HG02571 (cell line): ENCODE data around the gene ZBTB2.
"Not testable (repeated sequence)": the region's sequence is repeated elsewhere in the genome, so short reads cannot be mapped to it uniquely, and the experiment has no call there.

Experiments used
- ATAC-seq: cut with Tn5 transposase; IDR thresholded peaks from one replicate; pipeline ENCODE4 v1.9.1; 2021; ENCODE audit warnings: mild to moderate bottlenecking, moderate library complexity; ENCODE audit not compliant: unreplicated experiment

The ZBTB2 gene

DNA sequence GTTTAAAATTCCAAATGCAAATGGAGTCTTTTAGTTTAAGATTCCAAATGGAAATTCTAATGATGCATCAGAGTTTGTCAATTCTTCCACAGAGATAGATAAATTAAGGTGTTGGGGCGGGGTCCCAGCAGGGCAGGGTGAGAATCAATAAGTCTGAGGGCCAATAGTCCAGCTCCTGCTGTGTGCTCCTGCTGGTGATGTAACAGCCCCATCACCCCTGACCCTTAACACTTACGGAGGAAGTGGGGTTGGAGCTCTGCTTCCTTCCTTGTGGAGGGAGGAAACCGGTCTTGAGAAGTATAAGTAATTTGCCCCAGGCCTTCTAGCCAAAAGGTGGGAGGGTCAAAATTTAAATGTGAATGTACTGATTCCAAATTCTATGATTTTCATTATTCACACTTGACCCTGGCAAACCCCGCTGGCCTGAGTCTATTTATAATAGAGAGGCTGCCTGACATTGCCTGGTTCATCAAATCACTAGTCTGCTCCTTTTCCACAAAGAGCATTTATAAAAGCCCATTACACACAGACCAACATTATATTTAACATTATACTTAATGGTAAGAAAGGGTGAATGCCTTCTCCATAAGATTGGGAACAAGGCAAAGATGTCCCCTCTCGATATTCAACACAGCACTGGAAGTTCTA lies 17.2 kb downstream of the ZBTB2 start:
- ATAC-seq: no peak

DNA sequence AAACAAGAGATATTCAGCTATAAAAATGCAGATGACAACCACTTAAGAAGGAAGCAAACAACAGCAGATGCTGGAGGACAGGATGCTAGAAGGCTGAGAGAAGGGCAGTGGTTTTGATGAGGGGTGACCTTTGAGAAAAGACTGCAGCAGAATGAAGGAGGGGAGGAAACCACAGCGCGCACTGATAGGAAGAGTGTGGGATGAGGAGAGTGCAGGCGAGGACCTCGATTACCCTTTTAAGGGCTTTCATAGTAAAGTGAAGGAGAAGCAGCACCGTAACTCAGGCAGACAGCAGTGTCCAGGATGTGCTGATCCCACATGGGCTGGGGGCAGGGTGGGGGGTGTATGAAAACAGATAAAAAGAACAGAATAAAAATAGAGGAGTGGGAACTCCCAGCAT lies 19.2 kb downstream of the ZBTB2 start:
- ATAC-seq: no peak

DNA sequence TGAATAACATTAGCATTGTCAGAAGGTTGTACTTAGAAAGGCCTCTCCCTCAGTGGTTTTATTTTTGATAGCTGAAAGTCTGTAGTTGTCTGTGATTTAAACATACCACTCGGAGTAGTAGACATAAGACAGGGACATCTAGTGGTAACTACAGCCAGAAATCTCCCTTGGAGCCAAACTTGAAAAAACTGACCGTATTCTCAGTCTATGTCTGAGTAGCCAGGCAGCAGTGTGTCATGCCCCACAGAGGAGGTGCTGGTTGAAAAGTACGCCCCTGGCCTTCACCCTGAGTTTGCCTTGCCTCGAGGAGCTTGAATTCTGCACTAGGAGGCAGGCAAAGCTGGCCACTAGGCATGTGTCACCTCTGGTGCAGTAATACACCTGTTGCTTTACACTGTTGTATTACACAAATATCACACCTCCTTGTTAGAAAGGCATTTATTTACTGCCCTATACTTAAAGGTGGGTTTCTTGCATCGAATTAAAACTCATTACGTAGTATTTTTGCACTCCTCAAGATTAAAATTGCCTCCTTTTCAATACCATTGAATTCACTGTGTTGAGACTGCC lies 20.8 kb downstream of the ZBTB2 start:
- ATAC-seq: no peak

DNA sequence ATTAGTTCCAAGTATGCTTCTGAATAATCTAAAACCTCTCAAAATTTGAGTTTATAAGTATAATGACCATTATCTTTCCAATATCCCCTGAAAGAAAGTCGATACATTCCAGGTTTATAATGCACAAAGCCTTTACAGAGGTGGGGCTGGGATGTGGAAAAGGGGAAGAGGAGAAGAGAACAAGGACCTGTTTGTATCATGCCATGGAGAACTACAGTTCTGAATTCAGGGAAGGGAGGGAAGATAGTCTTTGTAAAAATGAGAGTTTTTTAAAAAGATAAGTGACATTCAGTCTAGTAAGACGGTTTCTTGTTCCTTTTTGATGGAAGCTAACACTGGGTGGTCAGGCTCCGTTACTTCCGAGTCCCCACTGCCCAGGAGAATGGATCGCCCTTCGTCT lies 26.1 kb downstream of the ZBTB2 start:
- ATAC-seq: no peak

DNA sequence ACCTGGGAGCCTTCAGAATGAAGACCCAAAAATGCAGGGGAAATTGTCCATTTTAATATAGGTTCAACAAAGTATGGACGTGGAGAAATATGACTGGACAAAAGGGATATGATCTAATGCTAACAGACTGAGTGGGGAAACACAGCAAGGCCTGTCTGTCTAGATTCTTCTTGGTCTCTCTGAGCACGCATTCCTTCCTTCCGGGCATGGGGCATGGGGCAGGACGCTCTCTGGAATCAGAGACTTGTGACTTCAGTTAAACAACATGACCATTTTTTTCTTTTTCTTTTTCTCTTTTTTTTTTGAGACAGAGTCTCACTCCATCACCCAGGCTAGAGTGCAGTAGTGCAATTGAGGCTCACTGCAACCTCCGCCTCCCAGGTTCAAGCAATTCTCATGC lies 31.9 kb downstream of the ZBTB2 start:
- ATAC-seq: no peak

DNA sequence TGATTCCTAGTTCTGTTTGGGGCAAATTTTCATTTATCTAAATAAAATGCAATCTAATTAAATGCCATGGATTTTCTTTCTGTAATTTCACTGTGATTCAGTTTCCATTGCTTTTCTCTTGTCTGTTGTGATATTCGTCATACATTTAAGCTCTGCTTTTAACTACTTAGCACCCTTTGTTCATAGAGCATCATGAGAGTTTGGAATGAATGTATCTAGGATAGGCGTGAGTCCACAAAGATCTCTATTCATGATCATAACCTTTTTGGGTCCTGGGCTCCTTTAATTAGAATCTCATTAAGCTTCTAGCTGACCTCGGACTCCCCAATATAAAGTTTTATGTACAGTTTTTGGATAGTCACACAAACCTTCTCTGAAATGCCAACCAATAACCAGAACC lies 32.9 kb downstream of the ZBTB2 start:
- no peak for ATAC-seq

DNA sequence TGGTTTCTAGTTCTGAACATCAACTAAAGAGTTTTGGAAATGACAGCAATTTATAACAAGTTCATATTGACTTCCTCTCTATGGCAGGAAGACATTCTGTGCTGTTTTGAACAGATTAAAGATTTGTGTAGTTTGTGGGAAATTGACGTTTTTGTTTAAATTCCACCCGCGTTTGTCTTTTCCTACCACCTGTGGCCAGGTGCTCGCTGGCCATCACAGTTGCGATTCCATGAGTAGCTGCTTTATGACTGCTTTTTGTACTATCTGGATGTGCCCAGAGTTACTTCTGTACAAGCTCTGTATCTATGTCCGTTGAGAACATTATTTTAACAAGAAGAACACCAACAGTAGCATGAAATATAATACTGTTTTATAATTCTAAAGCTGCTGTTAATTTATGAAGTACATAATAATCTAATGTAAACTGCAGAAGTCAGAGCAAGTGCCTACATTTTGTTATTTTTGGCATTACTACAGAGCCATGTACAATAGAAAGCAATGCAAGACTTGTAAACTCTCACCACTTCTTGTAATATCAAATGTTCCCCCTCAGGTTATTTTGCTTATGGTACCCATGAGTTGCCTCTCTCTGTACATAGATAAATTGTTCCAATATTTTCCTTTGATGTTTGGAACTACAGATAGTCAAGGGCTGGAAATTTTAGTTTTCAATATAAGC lies 33.5 kb downstream of the ZBTB2 start:
- no peak for ATAC-seq

DNA sequence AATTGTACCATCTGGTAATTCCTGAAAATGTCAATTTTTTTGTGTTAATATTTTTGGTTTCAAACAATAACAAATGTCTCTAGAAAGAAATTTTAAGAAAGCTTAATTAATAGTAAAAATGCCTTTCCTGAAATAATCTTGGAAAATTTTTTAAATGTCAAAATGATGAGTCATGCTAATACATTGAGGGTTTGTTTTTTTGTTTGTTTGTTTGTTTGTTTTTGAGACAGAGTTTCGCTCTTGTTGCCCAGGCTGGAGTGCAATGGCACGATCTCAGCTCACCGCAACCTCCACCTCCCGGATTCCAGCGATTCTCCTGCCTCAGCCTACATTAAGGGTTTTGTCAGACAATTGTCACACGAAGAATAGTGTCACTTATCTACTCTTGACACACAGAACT lies 34.4 kb downstream of the ZBTB2 start:
- ATAC-seq: not testable (repeated sequence)

DNA sequence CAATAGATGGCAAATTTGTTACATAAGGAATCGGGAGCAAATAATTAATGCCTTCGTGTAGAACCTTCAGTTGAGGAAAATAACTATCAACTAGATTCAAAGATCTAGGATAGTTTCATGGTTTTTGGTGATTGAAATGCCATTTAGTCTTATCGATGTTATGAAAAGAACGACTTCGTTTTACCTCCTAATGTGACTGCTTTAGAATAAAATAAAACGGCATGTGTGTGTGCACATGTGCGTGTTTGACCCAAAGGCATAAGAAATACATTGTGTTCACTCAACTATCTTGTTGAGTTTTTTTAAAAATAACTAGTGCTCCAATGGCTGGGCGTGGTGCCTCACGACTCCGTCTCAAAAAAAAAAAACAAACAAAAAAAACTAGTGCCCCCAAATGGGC lies 37.6 kb downstream of the ZBTB2 start:
- ATAC-seq: no peak

DNA sequence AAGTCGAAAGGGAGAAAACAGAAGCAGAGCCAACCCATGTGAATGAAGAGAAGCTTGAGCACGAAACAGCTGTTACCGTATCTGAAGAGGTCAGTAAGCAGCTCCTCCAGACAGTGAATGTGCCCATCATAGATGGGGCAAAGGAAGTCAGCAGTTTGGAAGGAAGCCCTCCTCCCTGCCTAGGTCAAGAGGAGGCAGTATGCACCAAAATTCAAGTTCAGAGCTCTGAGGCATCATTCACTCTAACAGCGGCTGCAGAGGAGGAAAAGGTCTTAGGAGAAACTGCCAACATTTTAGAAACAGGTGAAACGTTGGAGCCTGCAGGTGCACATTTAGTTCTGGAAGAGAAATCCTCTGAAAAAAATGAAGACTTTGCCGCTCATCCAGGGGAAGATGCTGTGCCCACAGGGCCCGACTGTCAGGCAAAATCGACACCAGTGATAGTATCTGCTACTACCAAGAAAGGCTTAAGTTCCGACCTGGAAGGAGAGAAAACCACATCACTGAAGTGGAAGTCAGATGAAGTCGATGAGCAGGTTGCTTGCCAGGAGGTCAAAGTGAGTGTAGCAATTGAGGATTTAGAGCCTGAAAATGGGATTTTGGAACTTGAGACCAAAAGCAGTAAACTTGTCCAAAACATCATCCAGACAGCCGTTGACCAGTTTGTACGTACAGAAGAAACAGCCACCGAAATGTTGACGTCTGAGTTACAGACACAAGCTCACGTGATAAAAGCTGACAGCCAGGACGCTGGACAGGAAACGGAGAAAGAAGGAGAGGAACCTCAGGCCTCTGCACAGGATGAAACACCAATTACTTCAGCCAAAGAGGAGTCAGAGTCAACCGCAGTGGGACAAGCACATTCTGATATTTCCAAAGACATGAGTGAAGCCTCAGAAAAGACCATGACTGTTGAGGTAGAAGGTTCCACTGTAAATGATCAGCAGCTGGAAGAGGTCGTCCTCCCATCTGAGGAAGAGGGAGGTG lies 38.7 kb downstream of the ZBTB2 start:
- no peak for ATAC-seq

DNA sequence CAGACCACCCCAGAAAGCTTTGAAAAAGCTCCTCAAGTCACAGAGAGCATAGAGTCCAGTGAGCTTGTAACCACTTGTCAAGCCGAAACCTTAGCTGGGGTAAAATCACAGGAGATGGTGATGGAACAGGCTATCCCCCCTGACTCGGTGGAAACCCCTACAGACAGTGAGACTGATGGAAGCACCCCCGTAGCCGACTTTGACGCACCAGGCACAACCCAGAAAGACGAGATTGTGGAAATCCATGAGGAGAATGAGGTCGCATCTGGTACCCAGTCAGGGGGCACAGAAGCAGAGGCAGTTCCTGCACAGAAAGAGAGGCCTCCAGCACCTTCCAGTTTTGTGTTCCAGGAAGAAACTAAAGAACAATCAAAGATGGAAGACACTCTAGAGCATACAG lies 39.6 kb downstream of the ZBTB2 start:
- ATAC-seq: no peak

DNA sequence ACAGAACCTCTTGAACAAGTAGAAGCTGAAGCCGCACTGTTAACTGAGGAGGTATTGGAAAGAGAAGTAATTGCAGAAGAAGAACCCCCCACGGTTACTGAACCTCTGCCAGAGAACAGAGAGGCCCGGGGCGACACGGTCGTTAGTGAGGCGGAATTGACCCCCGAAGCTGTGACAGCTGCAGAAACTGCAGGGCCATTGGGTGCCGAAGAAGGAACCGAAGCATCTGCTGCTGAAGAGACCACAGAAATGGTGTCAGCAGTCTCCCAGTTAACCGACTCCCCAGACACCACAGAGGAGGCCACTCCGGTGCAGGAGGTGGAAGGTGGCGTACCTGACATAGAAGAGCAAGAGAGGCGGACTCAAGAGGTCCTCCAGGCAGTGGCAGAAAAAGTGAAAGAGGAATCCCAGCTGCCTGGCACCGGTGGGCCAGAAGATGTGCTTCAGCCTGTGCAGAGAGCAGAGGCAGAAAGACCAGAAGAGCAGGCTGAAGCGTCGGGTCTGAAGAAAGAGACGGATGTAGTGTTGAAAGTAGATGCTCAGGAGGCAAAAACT lies 40.1 kb downstream of the ZBTB2 start:
- no peak for ATAC-seq

DNA sequence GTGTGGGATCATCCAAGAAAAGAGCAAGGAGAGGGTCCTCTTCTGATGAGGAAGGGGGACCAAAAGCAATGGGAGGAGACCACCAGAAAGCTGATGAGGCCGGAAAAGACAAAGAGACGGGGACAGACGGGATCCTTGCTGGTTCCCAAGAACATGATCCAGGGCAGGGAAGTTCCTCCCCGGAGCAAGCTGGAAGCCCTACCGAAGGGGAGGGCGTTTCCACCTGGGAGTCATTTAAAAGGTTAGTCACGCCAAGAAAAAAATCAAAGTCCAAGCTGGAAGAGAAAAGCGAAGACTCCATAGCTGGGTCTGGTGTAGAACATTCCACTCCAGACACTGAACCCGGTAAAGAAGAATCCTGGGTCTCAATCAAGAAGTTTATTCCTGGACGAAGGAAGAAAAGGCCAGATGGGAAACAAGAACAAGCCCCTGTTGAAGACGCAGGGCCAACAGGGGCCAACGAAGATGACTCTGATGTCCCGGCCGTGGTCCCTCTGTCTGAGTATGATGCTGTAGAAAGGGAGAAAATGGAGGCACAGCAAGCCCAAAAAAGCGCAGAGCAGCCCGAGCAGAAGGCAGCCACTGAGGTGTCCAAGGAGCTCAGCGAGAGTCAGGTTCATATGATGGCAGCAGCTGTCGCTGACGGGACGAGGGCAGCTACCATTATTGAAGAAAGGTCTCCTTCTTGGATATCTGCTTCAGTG lies 40.8 kb downstream of the ZBTB2 start:
- ATAC-seq: no peak

DNA sequence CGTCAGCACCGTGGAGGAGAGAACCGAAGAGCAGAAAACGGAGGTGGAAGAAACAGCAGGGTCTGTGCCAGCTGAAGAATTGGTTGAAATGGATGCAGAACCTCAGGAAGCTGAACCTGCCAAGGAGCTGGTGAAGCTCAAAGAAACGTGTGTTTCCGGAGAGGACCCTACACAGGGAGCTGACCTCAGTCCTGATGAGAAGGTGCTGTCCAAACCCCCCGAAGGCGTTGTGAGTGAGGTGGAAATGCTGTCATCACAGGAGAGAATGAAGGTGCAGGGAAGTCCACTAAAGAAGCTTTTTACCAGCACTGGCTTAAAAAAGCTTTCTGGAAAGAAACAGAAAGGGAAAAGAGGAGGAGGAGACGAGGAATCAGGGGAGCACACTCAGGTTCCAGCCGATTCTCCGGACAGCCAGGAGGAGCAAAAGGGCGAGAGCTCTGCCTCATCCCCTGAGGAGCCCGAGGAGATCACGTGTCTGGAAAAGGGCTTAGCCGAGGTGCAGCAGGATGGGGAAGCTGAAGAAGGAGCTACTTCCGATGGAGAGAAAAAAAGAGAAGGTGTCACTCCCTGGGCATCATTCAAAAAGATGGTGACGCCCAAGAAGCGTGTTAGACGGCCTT lies 41.6 kb downstream of the ZBTB2 start:
- no peak for ATAC-seq

DNA sequence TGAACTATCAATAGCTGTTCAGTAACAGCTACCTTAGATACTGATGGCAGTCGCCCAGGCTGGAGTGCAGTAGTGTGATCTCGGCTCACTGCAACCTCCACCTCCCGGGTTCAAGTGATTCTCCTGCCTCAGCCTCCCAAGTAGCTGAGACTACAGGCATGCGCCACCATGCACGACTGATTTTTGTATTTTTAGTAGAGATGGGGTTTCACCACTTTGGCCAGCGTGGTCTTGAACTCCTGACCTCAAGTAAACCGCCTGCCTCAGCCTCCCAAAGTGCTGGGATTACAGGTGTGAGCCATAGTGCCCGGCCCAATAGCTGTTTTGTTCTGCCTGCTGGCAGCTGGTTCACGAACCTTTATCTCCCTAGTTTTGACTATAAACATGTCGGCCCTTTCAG lies 48.6 kb downstream of the ZBTB2 start:
- ATAC-seq: not testable (repeated sequence)

DNA sequence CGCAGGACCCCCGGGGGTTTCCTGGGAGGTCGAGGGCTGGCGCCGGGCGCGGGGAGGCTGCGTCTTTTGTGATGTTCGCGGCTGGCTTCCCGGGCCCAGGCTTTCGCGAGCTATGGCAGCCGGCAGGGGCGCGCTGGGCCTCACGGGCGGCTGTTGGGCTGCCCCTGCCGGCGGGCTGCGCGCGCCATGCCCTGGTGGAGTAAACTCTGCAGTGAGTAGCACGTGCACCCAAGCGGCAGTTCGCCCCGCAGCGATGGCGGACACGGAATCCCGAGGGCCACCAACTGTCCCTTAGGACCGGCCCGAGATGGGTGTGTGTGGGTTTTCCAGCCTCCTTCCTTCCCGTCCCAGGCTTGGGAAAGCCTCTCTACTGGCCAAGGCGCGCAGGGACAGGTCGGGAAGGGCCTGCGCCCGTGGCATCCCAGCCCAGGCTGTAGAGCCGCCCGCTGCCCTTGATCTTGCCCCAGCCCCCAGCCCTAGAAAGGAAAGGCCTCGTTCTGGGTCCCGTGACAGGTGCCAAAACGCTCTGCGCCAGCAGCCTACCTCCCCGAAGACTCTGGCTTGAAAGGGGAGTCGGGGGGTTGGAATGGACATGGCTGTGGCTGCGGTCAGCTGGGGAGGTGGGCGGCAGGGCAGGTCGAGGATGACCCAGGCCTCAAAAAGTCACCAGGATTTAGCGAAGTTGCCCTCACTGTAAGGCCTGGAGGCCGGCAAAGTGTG lies 49.7 kb downstream of the ZBTB2 start:
- no peak for ATAC-seq

DNA sequence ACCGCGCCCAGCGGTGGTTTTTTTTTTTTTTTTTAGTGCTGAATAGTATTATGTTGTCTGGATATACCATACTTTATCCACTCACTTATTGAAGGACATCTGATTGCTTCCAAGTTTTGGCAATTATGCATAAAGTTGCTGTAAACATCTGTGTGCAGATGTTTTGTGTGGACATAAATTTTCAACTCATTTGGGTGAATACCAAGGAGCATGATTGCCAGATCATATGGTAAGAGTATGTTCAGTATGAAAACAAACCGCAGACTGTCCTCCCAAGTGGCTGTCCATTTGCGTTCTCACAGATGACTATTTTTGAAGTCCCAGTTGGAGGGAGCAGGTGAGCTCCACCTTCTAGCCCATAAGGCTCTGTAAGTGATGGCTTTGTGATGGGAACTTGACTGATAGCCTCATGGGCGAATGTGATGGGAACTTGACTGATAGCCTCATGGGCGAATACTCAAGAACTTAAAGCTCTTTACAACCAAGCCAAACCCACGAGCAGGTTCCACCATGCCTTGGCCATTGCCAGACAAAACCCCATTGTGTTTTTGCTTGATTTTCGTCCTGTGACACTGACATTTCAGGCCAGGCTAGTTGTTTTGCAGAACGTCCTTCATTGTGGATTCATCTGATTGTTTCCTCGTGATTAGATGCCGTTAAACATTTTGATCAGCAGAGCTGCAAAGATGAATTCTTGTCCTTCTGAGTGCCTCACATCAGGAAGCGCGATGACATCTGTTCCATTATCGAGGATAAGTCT lies 51.0 kb downstream of the ZBTB2 start:
- no peak for ATAC-seq

DNA sequence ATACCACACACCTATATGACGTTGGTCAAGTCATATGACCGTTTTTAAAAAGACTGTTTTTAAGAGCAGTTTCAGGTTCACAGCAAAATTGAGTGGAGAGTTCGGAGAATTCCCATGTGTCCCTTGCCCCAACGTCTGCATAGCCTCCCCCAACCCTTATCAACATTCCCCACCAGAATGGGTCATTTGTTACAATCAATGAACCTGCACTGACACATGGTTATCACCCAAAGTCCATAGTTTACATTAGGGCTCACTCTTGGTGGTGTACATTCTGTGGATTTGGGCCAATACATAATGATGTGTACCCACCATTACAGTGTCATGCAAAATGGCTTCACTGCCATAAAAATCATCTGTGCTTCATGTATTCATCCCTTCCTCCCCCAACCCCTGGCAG lies 52.0 kb downstream of the ZBTB2 start:
- ATAC-seq: no peak
